Lung (tissue), 12 donors: ENCODE measurements around the gene SUSD1. TPM values are rescaled to one million over a fixed set of nuclear protein-coding genes. Genes with fewer than 3 reads are reported as not detected.

ENCODE experiments used
- ATAC-seq: fragments of 200-7000 bp; cut with Tn5 transposase; one replicate; pipeline ENCODE4 v1.9.1; 2020; ENCODE audit warnings: moderate number of reproducible peaks; ENCODE audit not compliant: insufficient read depth, low FRiP score
- DNase-seq, 3 donors: peaks; one replicate each; pipeline ENCODE4 v3.0.0-alpha.2; 2013 to 2017
- H3K27ac ChIP-seq, 2 donors: one replicate each; pipeline ENCODE4 v1.5.1; 2013; ENCODE audit warnings: mild to moderate bottlenecking in 2 of 2, moderate library complexity in 2 of 2, control low read depth in 1 of 2, inconsistent platforms in 1 of 2, low read depth in 1 of 2, low read length in 1 of 2
- H3K27me3 ChIP-seq, 3 donors: one replicate each; pipeline ENCODE4 v1.5.1; 2013; ENCODE audit warnings: low read length in 2 of 3; ENCODE audit not compliant: control insufficient read depth in 3 of 3, insufficient read depth in 3 of 3
- H3K36me3 ChIP-seq, 4 donors: one replicate each; pipeline ENCODE4 v1.5.1; 2013; ENCODE audit warnings: low read length in 4 of 4, mild to moderate bottlenecking in 1 of 4, moderate library complexity in 1 of 4; ENCODE audit not compliant: control insufficient read depth in 4 of 4, insufficient read depth in 4 of 4
- H3K4me1 ChIP-seq, 5 donors: one replicate each; pipeline ENCODE4 v1.5.1; 2013; ENCODE audit warnings: low read length in 5 of 5, mild to moderate bottlenecking in 2 of 5, moderate library complexity in 1 of 5; ENCODE audit not compliant: control insufficient read depth in 5 of 5, insufficient read depth in 5 of 5
- H3K4me3 ChIP-seq: one replicate; pipeline ENCODE4 v1.5.1; 2013; ENCODE audit warnings: mild to moderate bottlenecking, control low read depth, moderate library complexity
- H3K9ac ChIP-seq, 2 donors: one replicate each; pipeline ENCODE4 v1.5.1; 2013; ENCODE audit warnings: low read length in 2 of 2, control low read depth in 1 of 2; ENCODE audit not compliant: insufficient read depth in 1 of 2
- H3K9me3 ChIP-seq, 4 donors: one replicate each; pipeline ENCODE4 v1.5.1; 2013; ENCODE audit warnings: low read length in 3 of 4, mild to moderate bottlenecking in 1 of 4, moderate library complexity in 1 of 4; ENCODE audit not compliant: control insufficient read depth in 4 of 4, insufficient read depth in 3 of 4
- CTCF ChIP-seq: IDR thresholded peaks from 2 replicates; pipeline ENCODE4 v1.5.1; 2012; ENCODE audit warnings: mild to moderate bottlenecking; ENCODE audit errors: control extremely low read depth, extremely low read depth
- whole genome bisulfite sequencing, 2 donors: extraction: QIAGEN DNeasy Blood & Tissue Kit; methylation state at CpG; one replicate each; pipeline ENCODE4 v1.1.7; 2013; 5-methylcytosine and 5-hydroxymethylcytosine counted together
- polyA plus RNA-seq, 2 donors: library from polyadenylated mRNA; stranded (reverse); fragments of 200-250 nt; gene quantifications; one replicate each; pipeline ENCODE4 v1.2.1, GENCODE V29; 2013
- total RNA-seq, 2 donors: library from RNA; depleted of rRNA in 1 of 2; stranded (reverse); fragments of >200 nt in 1 of 2; gene quantifications; one replicate each; pipeline ENCODE4 v1.2.1, GENCODE V29; 2014 to 2021
- donor health status: control.
- donor health status: control.
- donor health status: Bipolar disorder and iron deficiency.
- donor health status: healthy.
- donor health status: DM: yes; HTN: yes; CAD: no.

Gene SUSD1
- total and polyA plus RNA-seq, 4 donors: 4.4 to 26.6 (median 21.1) TPM

- Histone ChIP-seq H3K27me3 (no peaks in the 10 kb centered on the region), H3K4me1 (peaks cover 0 to 13% (median 5%) of the 10 kb centered on the region in 5 donors), H3K9me3 (no peaks in the 10 kb centered on the region), H3K9ac (no peak overlapping the region), H3K36me3 (peaks cover 0 to 2% (median 0%) of the 10 kb centered on the region in 4 donors), H3K4me3 (no peak overlapping the region), H3K27ac (no peak overlapping the region)
- no peak for TF ChIP-seq CTCF
- no peak for ATAC-seq
- 75 to 82% methylated on average over 17 of the region's 17 CpGs for WGBS, 2 donors
- no peak for DNase-seq
Observed at GRCh38 chr9:112175796-112176315, 759 bp upstream of the SUSD1 start.

GRCh38 chr9:112174222-112174964 is 704 bp downstream of the SUSD1 start:
- DNase-seq: peak; percentile 56 to 64 (median 58)
- no peak for TF ChIP-seq CTCF
- H3K27ac ChIP-seq: peak overlapping the region; percentile 62 to 66
- peaks cover 0 to 2% (median 0%) of the 10 kb centered on the region in 4 donors for H3K36me3 ChIP-seq
- H3K9me3 ChIP-seq: no peaks in the 10 kb centered on the region
- no peaks in the 10 kb centered on the region for H3K27me3 ChIP-seq
- peak overlapping the region in 1 of 2 donors; percentile 68 for H3K9ac ChIP-seq
- WGBS, 2 donors: 4 to 5% methylated on average over 30 to 42 of the region's 42 CpGs
- peaks cover 0 to 11% (median 3%) of the 10 kb centered on the region in 5 donors for H3K4me1 ChIP-seq
- peak; percentile 94 for ATAC-seq
- H3K4me3 ChIP-seq: peak overlapping the region; percentile 36

- no peak for TF ChIP-seq CTCF
- Histone ChIP-seq H3K27me3 (no peaks in the 10 kb centered on the region), H3K27ac (no peak overlapping the region), H3K4me3 (no peak overlapping the region), H3K4me1 (peaks cover 0 to 16% (median 3%) of the 10 kb centered on the region in 5 donors), H3K9me3 (no peaks in the 10 kb centered on the region), H3K9ac (peak overlapping the region in 1 of 2 donors; percentile 68), H3K36me3 (peaks cover 0 to 2% (median 0%) of the 10 kb centered on the region in 4 donors)
- WGBS, 2 donors: 89 to 94% methylated on average over 18 of the region's 18 CpGs
- no peak for DNase-seq
- no peak for ATAC-seq
Observed at GRCh38 chr9:112173489-112174221, 1.4 kb downstream of the SUSD1 start.
